Measurements from ENCODE around the gene DNASE1.

DNA sequence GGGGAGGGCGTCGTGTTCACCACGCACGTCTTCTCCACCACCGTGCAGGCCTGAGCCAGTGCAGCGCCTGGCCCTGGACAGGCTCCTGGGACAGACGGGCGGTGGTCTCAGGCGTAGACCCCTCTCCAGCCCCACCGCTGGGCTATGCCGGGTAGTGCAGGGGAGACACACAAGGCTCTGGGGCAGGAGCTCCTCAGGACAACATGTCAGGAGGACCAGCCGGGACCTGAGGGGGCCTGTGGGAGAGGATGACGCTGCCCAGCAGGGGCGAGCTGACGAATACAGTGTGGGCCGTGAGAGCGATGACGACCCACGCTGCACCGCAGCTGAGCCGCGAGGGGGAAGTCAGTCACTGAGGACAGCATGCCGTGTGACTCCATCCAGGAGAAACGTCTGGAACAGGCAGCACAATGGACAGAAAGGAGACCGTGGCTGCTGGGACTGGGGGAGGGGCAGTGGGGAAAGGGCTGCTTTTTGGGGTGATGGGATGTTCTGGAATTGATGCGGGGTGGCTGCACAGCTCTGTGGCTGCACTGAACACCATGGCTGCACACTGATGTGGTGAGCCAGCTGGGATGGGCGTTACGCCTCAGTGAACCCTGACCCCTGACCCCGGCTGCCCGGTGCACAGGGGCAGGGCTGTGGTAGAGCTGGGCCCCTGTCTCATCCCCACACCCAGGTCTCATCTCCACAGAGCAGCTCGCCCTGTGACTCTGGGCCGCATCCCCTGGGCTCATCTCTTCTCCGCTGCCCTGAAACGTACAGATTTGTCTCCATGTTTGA is 20.2 kb downstream of the DNASE1 start:
- TF ChIP-seq, protein P1, sequence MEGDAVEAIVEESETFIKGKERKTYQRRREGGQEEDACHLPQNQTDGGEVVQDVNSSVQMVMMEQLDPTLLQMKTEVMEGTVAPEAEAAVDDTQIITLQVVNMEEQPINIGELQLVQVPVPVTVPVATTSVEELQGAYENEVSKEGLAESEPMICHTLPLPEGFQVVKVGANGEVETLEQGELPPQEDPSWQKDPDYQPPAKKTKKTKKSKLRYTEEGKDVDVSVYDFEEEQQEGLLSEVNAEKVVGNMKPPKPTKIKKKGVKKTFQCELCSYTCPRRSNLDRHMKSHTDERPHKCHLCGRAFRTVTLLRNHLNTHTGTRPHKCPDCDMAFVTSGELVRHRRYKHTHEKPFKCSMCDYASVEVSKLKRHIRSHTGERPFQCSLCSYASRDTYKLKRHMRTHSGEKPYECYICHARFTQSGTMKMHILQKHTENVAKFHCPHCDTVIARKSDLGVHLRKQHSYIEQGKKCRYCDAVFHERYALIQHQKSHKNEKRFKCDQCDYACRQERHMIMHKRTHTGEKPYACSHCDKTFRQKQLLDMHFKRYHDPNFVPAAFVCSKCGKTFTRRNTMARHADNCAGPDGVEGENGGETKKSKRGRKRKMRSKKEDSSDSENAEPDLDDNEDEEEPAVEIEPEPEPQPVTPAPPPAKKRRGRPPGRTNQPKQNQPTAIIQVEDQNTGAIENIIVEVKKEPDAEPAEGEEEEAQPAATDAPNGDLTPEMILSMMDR (conservative IDR thresholded peaks at IDR 0.05 in 1 of 2, IDR thresholded peaks at IDR 0.05 in 1 of 2; ENCODE audit: extremely low read depth in 1 of 2, insufficient read depth in 1 of 2, low read depth in 1 of 2, low read length in 2 of 2): no peak
- no peak for TF ChIP-seq EZH2 (IDR thresholded peaks at IDR 0.05; ENCODE audit: borderline replicate concordance, low read length)
